ENCODE results near the gene MACC1.

GRCh38 chr7:20165146-20165510 is 52.1 kb downstream of the MACC1 start:
- TF ChIP-seq NFIC (IDR thresholded peaks at IDR 0.05; ENCODE audit: borderline replicate concordance), result no peak
- no peak for TF ChIP-seq RFX5 (IDR thresholded peaks at IDR 0.05; ENCODE audit: low read length)
- TF ChIP-seq CTCF (IDR thresholded peaks at IDR 0.05), result no peak
- TF ChIP-seq FOSL2 (IDR thresholded peaks at IDR 0.05; ENCODE audit: borderline replicate concordance, low read depth), result no peak
- no peak for TF ChIP-seq EP300 (IDR thresholded peaks at IDR 0.05; ENCODE audit: borderline replicate concordance in 1 of 2, low read depth in 1 of 2, low read length in 1 of 2)
- no peak for TF ChIP-seq YY1 (IDR thresholded peaks at IDR 0.05; ENCODE audit: low read depth)
- TF ChIP-seq EZH2phosphoT487 (IDR thresholded peaks at IDR 0.05; ENCODE audit: borderline replicate concordance, low read depth), result no peak
- TF ChIP-seq RAD21 (IDR thresholded peaks at IDR 0.05; ENCODE audit: low read length), result no peak
- no peak for TF ChIP-seq FOXJ3 (CRISPR knock-in tag; IDR thresholded peaks at IDR 0.05)
- TF ChIP-seq, protein P1, sequence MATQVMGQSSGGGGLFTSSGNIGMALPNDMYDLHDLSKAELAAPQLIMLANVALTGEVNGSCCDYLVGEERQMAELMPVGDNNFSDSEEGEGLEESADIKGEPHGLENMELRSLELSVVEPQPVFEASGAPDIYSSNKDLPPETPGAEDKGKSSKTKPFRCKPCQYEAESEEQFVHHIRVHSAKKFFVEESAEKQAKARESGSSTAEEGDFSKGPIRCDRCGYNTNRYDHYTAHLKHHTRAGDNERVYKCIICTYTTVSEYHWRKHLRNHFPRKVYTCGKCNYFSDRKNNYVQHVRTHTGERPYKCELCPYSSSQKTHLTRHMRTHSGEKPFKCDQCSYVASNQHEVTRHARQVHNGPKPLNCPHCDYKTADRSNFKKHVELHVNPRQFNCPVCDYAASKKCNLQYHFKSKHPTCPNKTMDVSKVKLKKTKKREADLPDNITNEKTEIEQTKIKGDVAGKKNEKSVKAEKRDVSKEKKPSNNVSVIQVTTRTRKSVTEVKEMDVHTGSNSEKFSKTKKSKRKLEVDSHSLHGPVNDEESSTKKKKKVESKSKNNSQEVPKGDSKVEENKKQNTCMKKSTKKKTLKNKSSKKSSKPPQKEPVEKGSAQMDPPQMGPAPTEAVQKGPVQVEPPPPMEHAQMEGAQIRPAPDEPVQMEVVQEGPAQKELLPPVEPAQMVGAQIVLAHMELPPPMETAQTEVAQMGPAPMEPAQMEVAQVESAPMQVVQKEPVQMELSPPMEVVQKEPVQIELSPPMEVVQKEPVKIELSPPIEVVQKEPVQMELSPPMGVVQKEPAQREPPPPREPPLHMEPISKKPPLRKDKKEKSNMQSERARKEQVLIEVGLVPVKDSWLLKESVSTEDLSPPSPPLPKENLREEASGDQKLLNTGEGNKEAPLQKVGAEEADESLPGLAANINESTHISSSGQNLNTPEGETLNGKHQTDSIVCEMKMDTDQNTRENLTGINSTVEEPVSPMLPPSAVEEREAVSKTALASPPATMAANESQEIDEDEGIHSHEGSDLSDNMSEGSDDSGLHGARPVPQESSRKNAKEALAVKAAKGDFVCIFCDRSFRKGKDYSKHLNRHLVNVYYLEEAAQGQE (IDR thresholded peaks at IDR 0.05; ENCODE audit: low read depth, low read length), result no peak
- no peak for TF ChIP-seq CHD2 (IDR thresholded peaks at IDR 0.05; ENCODE audit: low read length, partially characterized antibody)
- TF ChIP-seq POLR2AphosphoS5 (IDR thresholded peaks at IDR 0.05; ENCODE audit: low read depth, low read length), result no peak
- no peak for TF ChIP-seq JUND (IDR thresholded peaks at IDR 0.05)
- TF ChIP-seq, protein P2, sequence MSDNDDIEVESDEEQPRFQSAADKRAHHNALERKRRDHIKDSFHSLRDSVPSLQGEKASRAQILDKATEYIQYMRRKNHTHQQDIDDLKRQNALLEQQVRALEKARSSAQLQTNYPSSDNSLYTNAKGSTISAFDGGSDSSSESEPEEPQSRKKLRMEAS (IDR thresholded peaks at IDR 0.05; ENCODE audit: low read depth), result no peak
